ENCODE data around the gene IGFN1. TPM values are rescaled to one million over a fixed set of nuclear protein-coding genes. Genes with fewer than 3 reads are reported as not detected.

The IGFN1 gene
- total and polyA plus RNA-seq, 2 of the 8 experiments (the other 6 are each of a cell fraction or from before 2014, with no cell fraction given), result not detected

GRCh38 chr1:201275253-201275666 is 84.6 kb downstream of the IGFN1 start:
- Histone ChIP-seq H3K79me1 (ENCODE audit: low read depth, low read length) (no peaks in the 10 kb centered on the region), H3K4me3 (ENCODE audit: extremely low read depth in 1 of 4, insufficient read depth in 2 of 4, low read depth in 3 of 4, low read length in 4 of 4) (no peak overlapping the region), H4K20me1 (replicated peaks in 1 of 2; ENCODE audit: control insufficient read depth in 1 of 2, insufficient read depth in 2 of 2, low read length in 2 of 2) (no peaks in the 10 kb centered on the region), H4K8ac (ENCODE audit: extremely low read depth, insufficient read depth, low read length) (no peak overlapping the region), H3K9me3 (ENCODE audit: insufficient read depth in 2 of 2, low read depth in 1 of 2, low read length in 1 of 2) (no peaks in the 10 kb centered on the region), H4K91ac (replicated peaks; ENCODE audit: insufficient read length, low read length) (no peak overlapping the region), H2BK15ac (ENCODE audit: low read length) (no peak overlapping the region), H3K23ac (ENCODE audit: insufficient read length) (no peak overlapping the region), H2BK120ac (replicated peaks; ENCODE audit: low read depth, low read length) (no peak overlapping the region), H2AK5ac (ENCODE audit: low read depth, low read length) (no peak overlapping the region), H3K23me2 (ENCODE audit: low read depth, low read length) (no peaks in the 10 kb centered on the region), H3K56ac (replicated peaks; ENCODE audit: insufficient read length, low read depth, low read length) (no peak overlapping the region), H3K4me2 (ENCODE audit: insufficient read depth in 1 of 2, low read depth in 2 of 2, low read length in 2 of 2) (no peak overlapping the region), H3K4me1 (replicated peaks in 1 of 4; ENCODE audit: control insufficient read depth in 3 of 4, insufficient read depth in 4 of 4, low read length in 3 of 4) (peaks cover 0 to 4% (median 0%) of the 10 kb centered on the region in 4 experiments; a peak in 2 of 7 replicates), H2BK5ac (ENCODE audit: low read depth, low read length) (no peak overlapping the region), H2BK20ac (ENCODE audit: low read length) (no peak overlapping the region), H3K27me3 (replicated peaks in 1 of 4; ENCODE audit: control insufficient read depth in 3 of 4, extremely low read depth in 1 of 4, insufficient read depth in 3 of 4, low read length in 3 of 4) (peaks cover 0 to 3% (median 0%) of the 10 kb centered on the region in 4 experiments; a peak in 1 of 7 replicates), H2BK12ac (ENCODE audit: low read depth, low read length) (no peak overlapping the region), H3K79me2 (ENCODE audit: control insufficient read depth in 1 of 2, insufficient read depth in 2 of 2, low read length in 2 of 2) (no peaks in the 10 kb centered on the region), H3K18ac (ENCODE audit: extremely low read depth, low read length) (no peak overlapping the region), H3K36me3 (ENCODE audit: control insufficient read depth in 2 of 4, insufficient read depth in 4 of 4, low read length in 3 of 4) (no peaks in the 10 kb centered on the region), H3K14ac (ENCODE audit: insufficient read length) (no peak overlapping the region), H3K27ac (ENCODE audit: low read depth, low read length) (no peak overlapping the region), H3K4ac (replicated peaks; ENCODE audit: insufficient read length, low read depth, low read length) (no peak overlapping the region), H2AFZ (ENCODE audit: low read length) (no peak overlapping the region), H4K5ac (ENCODE audit: insufficient read length, low read depth, low read length) (no peak overlapping the region), H3K9ac (replicated peaks in 1 of 4; ENCODE audit: extremely low read depth in 1 of 4, low read depth in 3 of 4, low read length in 3 of 4) (no peak overlapping the region)
- WGBS, 2 experiments (ENCODE audit: extremely low coverage in 1 of 2, insufficient coverage in 1 of 2, insufficient read length in 1 of 2, insufficient replicate concordance in 2 of 2, low coverage in 1 of 2, low lambda C conversion rate in 2 of 2, missing lambda C conversion rate in 1 of 2), result 88% methylated on average over 12 of the region's 15 CpGs; no CpG with 5 or more reads in 1 of the 2 experiments
- ChIA-PET POLR2A (ENCODE audit: partially characterized antibody) (no interaction called here), CTCF (ENCODE audit: partially characterized antibody) (interaction anchor here (0.7 to 3.9 kb wide), 13 partner anchors 9 to 269 kb away, joined by 3 to 21 read pairs (median 6); no protein-coding TSS in a partner anchor)
- DNase-seq (ENCODE audit: low read depth in 1 of 2, low spot score in 2 of 2) (no peak), FAIRE-seq (no peak)
- TF ChIP-seq SIX5 (IDR thresholded peaks at IDR 0.05; ENCODE audit: low read depth, low read length) (no peak), E2F6 (IDR thresholded peaks at IDR 0.05) (no peak), NRF1 (IDR thresholded peaks at IDR 0.05; ENCODE audit: low read depth, low read length) (no peak), CEBPB (IDR thresholded peaks at IDR 0.05; ENCODE audit: low read depth, low read length) (no peak)

Data from H1 (cell line).